Measurements from ENCODE around the gene RGS14.

- TF ChIP-seq CTCF (conservative IDR thresholded peaks at IDR 0.05; ENCODE audit: low read length): no peak
- TF ChIP-seq EZH2phosphoT487 (IDR thresholded peaks at IDR 0.05; ENCODE audit: borderline replicate concordance): no peak
These were observed 63.5 kb downstream of the RGS14 start for GRCh38 chr5:177421062-177421798.
